H9 (cell line): ENCODE data around the gene MTX3. TPM values are rescaled to one million over a fixed set of nuclear protein-coding genes. Genes with fewer than 3 reads are reported as not detected.

Experiments used
- DNase-seq: peaks from one replicate; pipeline ENCODE4 v3.0.0-alpha.2; 2017
- H2AFZ ChIP-seq: one replicate; pipeline ENCODE4 v1.6.1; 2013; ENCODE audit warnings: mild to moderate bottlenecking, low read length, control low read depth, moderate library complexity
- H2AK5ac ChIP-seq: 2 replicates; pipeline ENCODE4 v1.6.1; 2013; ENCODE audit warnings: low read length, control low read depth, mixed read lengths; ENCODE audit not compliant: insufficient read length
- H2BK120ac ChIP-seq: one replicate; pipeline ENCODE4 v1.6.1; 2013; ENCODE audit warnings: low read depth, mild to moderate bottlenecking, low read length, control low read depth, inconsistent platforms; ENCODE audit not compliant: poor library complexity, severe bottlenecking
- H2BK12ac ChIP-seq: 2 replicates; pipeline ENCODE4 v1.6.1; 2013; ENCODE audit warnings: low read length, control low read depth, mixed read lengths, low read depth; ENCODE audit not compliant: insufficient read length
- H2BK15ac ChIP-seq: 2 replicates; pipeline ENCODE4 v1.6.1; 2013; ENCODE audit warnings: low read depth, low read length, control low read depth
- H2BK20ac ChIP-seq: one replicate; pipeline ENCODE4 v1.6.1; 2013; ENCODE audit warnings: low read depth, mild to moderate bottlenecking, low read length, control low read depth, inconsistent platforms; ENCODE audit not compliant: poor library complexity, severe bottlenecking
- H2BK5ac ChIP-seq: 2 replicates; pipeline ENCODE4 v1.6.1; 2013; ENCODE audit warnings: low read length, control low read depth, mixed read lengths; ENCODE audit not compliant: insufficient read length
- H3K14ac ChIP-seq: 2 replicates; pipeline ENCODE4 v1.6.1; 2013; ENCODE audit warnings: low read length, control low read depth; ENCODE audit not compliant: insufficient read depth
- H3K18ac ChIP-seq: 2 replicates; pipeline ENCODE4 v1.6.1; 2013; ENCODE audit warnings: low read depth, mild to moderate bottlenecking, mixed read lengths, low read length, control low read depth; ENCODE audit not compliant: insufficient read length
- H3K23ac ChIP-seq: 2 replicates; pipeline ENCODE4 v1.6.1; 2013; ENCODE audit warnings: low read length, control low read depth, mixed read lengths, low read depth; ENCODE audit not compliant: insufficient read length
- H3K23me2 ChIP-seq: 2 replicates; pipeline ENCODE4 v1.6.1; 2013; ENCODE audit warnings: low read depth, mild to moderate bottlenecking, mixed read lengths, low read length, control low read depth; ENCODE audit not compliant: insufficient read length, poor library complexity, severe bottlenecking
- H3K27ac ChIP-seq: 2 replicates; pipeline ENCODE4 v1.5.1; 2013; ENCODE audit warnings: low read length, control low read depth, mixed read lengths, low read depth; ENCODE audit not compliant: insufficient read length
- H3K27me3 ChIP-seq: 2 replicates; pipeline ENCODE4 v1.6.1; 2013; ENCODE audit warnings: low read length, control low read depth, inconsistent platforms; ENCODE audit not compliant: insufficient read depth
- H3K4ac ChIP-seq: 2 replicates; pipeline ENCODE4 v1.6.1; 2013; ENCODE audit warnings: low read depth, mild to moderate bottlenecking, control low read depth, inconsistent platforms, low read length, moderate library complexity
- H3K4me1 ChIP-seq: 2 replicates; pipeline ENCODE4 v1.6.1; 2013; ENCODE audit warnings: low read length, control low read depth, inconsistent platforms; ENCODE audit not compliant: insufficient read depth
- H3K4me2 ChIP-seq: 2 replicates; pipeline ENCODE4 v1.6.1; 2013; ENCODE audit warnings: low read length, control low read depth, mixed read lengths; ENCODE audit not compliant: insufficient read length, insufficient read depth
- H3K56ac ChIP-seq: 2 replicates; pipeline ENCODE4 v1.6.1; 2013; ENCODE audit warnings: low read depth, mild to moderate bottlenecking, mixed read lengths, low read length, control low read depth; ENCODE audit not compliant: insufficient read length
- H3K79me1 ChIP-seq: 2 replicates; pipeline ENCODE4 v1.6.1; 2013; ENCODE audit warnings: low read depth, mild to moderate bottlenecking, moderate library complexity, low read length, control low read depth, inconsistent platforms; ENCODE audit not compliant: insufficient read depth, poor library complexity, severe bottlenecking
- H3K79me2 ChIP-seq: 2 replicates; pipeline ENCODE4 v1.6.1; 2013; ENCODE audit warnings: low read length, control low read depth, inconsistent platforms; ENCODE audit not compliant: insufficient read depth
- H3K9ac ChIP-seq: 2 replicates; pipeline ENCODE4 v1.6.1; 2013; ENCODE audit warnings: low read length, control low read depth, mixed read lengths; ENCODE audit not compliant: insufficient read length; ENCODE audit errors: extremely low read depth
- H3K9me3 ChIP-seq: one replicate; pipeline ENCODE4 v1.6.1; 2013; ENCODE audit warnings: low read depth, low read length, inconsistent platforms; ENCODE audit not compliant: control insufficient read depth
- H3T11ph ChIP-seq: one replicate; pipeline ENCODE4 v1.6.1; 2013; ENCODE audit warnings: mild to moderate bottlenecking, low read length, control low read depth, inconsistent platforms
- H4K20me1 ChIP-seq: one replicate; pipeline ENCODE4 v1.6.1; 2013; ENCODE audit not compliant: control insufficient read depth, insufficient read length, insufficient read depth
- H4K5ac ChIP-seq: 2 replicates; pipeline ENCODE4 v1.6.1; 2013; ENCODE audit warnings: low read depth, mild to moderate bottlenecking, mixed read lengths, low read length, control low read depth; ENCODE audit not compliant: insufficient read length
- H4K8ac ChIP-seq: replicated peaks from 2 replicates; pipeline ENCODE4 v1.6.1; 2013; ENCODE audit warnings: low read length, control low read depth, mixed read lengths, low read depth; ENCODE audit not compliant: insufficient read length
- H4K91ac ChIP-seq: 2 replicates; pipeline ENCODE4 v1.6.1; 2013; ENCODE audit warnings: low read depth, mild to moderate bottlenecking, moderate library complexity, mixed read lengths, low read length, control low read depth; ENCODE audit not compliant: insufficient read length
- H3K27ac Mint-ChIP-seq, 3 experiments: 2 replicates in 2 of 3; 3 replicates in 1 of 3; pipeline ENCODE4 v1.8.0; 2020 to 2021; ENCODE audit warnings: mixed read lengths in 3 of 3, mild to moderate bottlenecking in 1 of 3, moderate library complexity in 1 of 3
- H3K27me3 Mint-ChIP-seq: 2 replicates; pipeline ENCODE4 v1.8.0; 2021; ENCODE audit warnings: low read depth, mild to moderate bottlenecking, moderate library complexity, mixed read lengths
- H3K36me3 Mint-ChIP-seq, 3 experiments: 2 replicates in 2 of 3; 3 replicates in 1 of 3; pipeline ENCODE4 v1.8.0; 2020 to 2021; ENCODE audit warnings: low read depth in 3 of 3, mixed read lengths in 3 of 3; ENCODE audit not compliant: insufficient read depth in 1 of 3
- H3K4me1 Mint-ChIP-seq, 2 experiments: 2 replicates each; pipeline ENCODE4 v1.8.0; 2020; ENCODE audit warnings: mixed read lengths in 2 of 2
- H3K4me3 Mint-ChIP-seq, 2 experiments: 2 replicates in 1 of 2; 3 replicates in 1 of 2; pipeline ENCODE4 v1.8.0; 2020 to 2021; ENCODE audit warnings: mild to moderate bottlenecking in 2 of 2, mixed read lengths in 2 of 2, moderate library complexity in 1 of 2
- H3K9me3 Mint-ChIP-seq, 2 experiments: 2 replicates in 1 of 2; 3 replicates in 1 of 2; pipeline ENCODE4 v1.8.0; 2020; ENCODE audit warnings: mild to moderate bottlenecking in 2 of 2, mixed read lengths in 2 of 2, moderate library complexity in 1 of 2
- total RNA-seq: library from RNA; stranded (reverse); gene quantifications from 2 replicates; pipeline ENCODE4 v1.2.1, GENCODE V29; 2021
- TF ChIP-seq, protein P1 (sequence below): fragments of 200-600 bp; sonication (generic); conservative IDR thresholded peaks from 3 replicates; pipeline ENCODE4 v1.8.0; 2021; ENCODE audit warnings: antibody characterized with exemption, mild to moderate bottlenecking

MTX3 gene
- total RNA-seq, 1 experiment from 2014 or later = 24.1 TPM

GRCh38 chr5:79986260-79986659, 4.8 kb downstream of the MTX3 start:
- H3K9ac ChIP-seq = no peak overlapping the region
- H3K27me3 Mint-ChIP-seq = no peaks in the 10 kb centered on the region
- H4K20me1 ChIP-seq = no peaks in the 10 kb centered on the region
- H2AK5ac ChIP-seq = no peak overlapping the region
- no peak overlapping the region for H3K27ac ChIP-seq
- H2AFZ ChIP-seq = no peak overlapping the region
- H3K4me1 Mint-ChIP-seq = peaks cover 5 to 9% of the 10 kb centered on the region in 2 experiments
- H3K4me2 ChIP-seq = no peak overlapping the region
- H3K18ac ChIP-seq = no peak overlapping the region
- H2BK15ac ChIP-seq = no peak overlapping the region
- no peaks in the 10 kb centered on the region for H3K9me3 Mint-ChIP-seq
- no peak overlapping the region for H3K23ac ChIP-seq
- no peak overlapping the region for H3K4me3 Mint-ChIP-seq
- DNase-seq = no peak
- no peaks in the 10 kb centered on the region for H3K4me1 ChIP-seq
- H2BK20ac ChIP-seq = no peak overlapping the region
- peaks cover 1% of the 10 kb centered on the region for H3K23me2 ChIP-seq
- no peak overlapping the region for H3K14ac ChIP-seq
- no peak overlapping the region for H4K5ac ChIP-seq
- H3K4ac ChIP-seq = no peak overlapping the region
- no peak overlapping the region for H2BK5ac ChIP-seq
- H3K27me3 ChIP-seq = no peaks in the 10 kb centered on the region
- no peaks in the 10 kb centered on the region for H3K9me3 ChIP-seq
- H3T11ph ChIP-seq = no peak overlapping the region
- TF ChIP-seq, protein P1, sequence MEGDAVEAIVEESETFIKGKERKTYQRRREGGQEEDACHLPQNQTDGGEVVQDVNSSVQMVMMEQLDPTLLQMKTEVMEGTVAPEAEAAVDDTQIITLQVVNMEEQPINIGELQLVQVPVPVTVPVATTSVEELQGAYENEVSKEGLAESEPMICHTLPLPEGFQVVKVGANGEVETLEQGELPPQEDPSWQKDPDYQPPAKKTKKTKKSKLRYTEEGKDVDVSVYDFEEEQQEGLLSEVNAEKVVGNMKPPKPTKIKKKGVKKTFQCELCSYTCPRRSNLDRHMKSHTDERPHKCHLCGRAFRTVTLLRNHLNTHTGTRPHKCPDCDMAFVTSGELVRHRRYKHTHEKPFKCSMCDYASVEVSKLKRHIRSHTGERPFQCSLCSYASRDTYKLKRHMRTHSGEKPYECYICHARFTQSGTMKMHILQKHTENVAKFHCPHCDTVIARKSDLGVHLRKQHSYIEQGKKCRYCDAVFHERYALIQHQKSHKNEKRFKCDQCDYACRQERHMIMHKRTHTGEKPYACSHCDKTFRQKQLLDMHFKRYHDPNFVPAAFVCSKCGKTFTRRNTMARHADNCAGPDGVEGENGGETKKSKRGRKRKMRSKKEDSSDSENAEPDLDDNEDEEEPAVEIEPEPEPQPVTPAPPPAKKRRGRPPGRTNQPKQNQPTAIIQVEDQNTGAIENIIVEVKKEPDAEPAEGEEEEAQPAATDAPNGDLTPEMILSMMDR = no peak
- H3K36me3 Mint-ChIP-seq = peaks cover 20 to 75% (median 67%) of the 10 kb centered on the region in 3 experiments
- no peak overlapping the region for H4K91ac ChIP-seq
- no peaks in the 10 kb centered on the region for H3K79me2 ChIP-seq
- H3K79me1 ChIP-seq = no peaks in the 10 kb centered on the region
- H3K56ac ChIP-seq = no peak overlapping the region
- H2BK120ac ChIP-seq = no peak overlapping the region
- no peak overlapping the region for H3K27ac Mint-ChIP-seq
- H2BK12ac ChIP-seq = no peak overlapping the region
- no peak overlapping the region for H4K8ac ChIP-seq
